HEK293T (cell line): ENCODE measurements around the gene CDC37L1.

Experiments
- CTCF ChIA-PET: fragments of 350-600 bp; formaldehyde crosslinking; extraction: SDS; loops from one replicate; lab custom pipeline; 2021; ENCODE audit warnings: antibody characterized with exemption, inconsistent platforms; lab: Yijun Ruan, JAX
- POLR2A ChIA-PET: fragments of 350-600 bp; formaldehyde crosslinking; extraction: SDS; loops from one replicate; lab custom pipeline; 2020; ENCODE audit warnings: antibody characterized with exemption, inconsistent platforms; lab: Yijun Ruan, JAX
- DNase-seq: peaks from one replicate; pipeline ENCODE4 v3.0.0; 2012; ENCODE audit warnings: mixed read lengths; ENCODE audit errors: extremely low spot score
- ARNT ChIP-seq: fragments of 450-650 bp; IDR thresholded peaks from 2 replicates; pipeline ENCODE4 v1.6.1; 2017; ENCODE audit warnings: mild to moderate bottlenecking
- BHLHE40 ChIP-seq: fragments of 450-650 bp; IDR thresholded peaks from 2 replicates; pipeline ENCODE4 v1.6.1; 2016; ENCODE audit warnings: mild to moderate bottlenecking, moderate library complexity, borderline replicate concordance
- CTBP1 ChIP-seq: fragments of 450-650 bp; IDR thresholded peaks from 2 replicates; pipeline ENCODE4 v1.6.1; 2016; ENCODE audit warnings: borderline replicate concordance
- ELF4 ChIP-seq: fragments of 450-650 bp; IDR thresholded peaks from 2 replicates; pipeline ENCODE4 v1.6.1; 2017; ENCODE audit warnings: antibody characterized with exemption
- FOXA1 ChIP-seq: fragments of 450-650 bp; IDR thresholded peaks from 2 replicates; pipeline ENCODE4 v1.6.1; 2016; ENCODE audit warnings: mild to moderate bottlenecking
- FOXK2 ChIP-seq: fragments of 450-650 bp; IDR thresholded peaks from 2 replicates; pipeline ENCODE4 v1.6.1; 2016; ENCODE audit warnings: mild to moderate bottlenecking
- FOXM1 ChIP-seq: fragments of 450-650 bp; IDR thresholded peaks from 2 replicates; pipeline ENCODE4 v1.6.1; 2017; ENCODE audit warnings: mild to moderate bottlenecking, borderline replicate concordance
- HDGF ChIP-seq: fragments of 450-650 bp; IDR thresholded peaks from 2 replicates; pipeline ENCODE4 v1.6.1; 2017; ENCODE audit warnings: antibody characterized with exemption, borderline replicate concordance
- L3MBTL2 ChIP-seq: fragments of 450-650 bp; conservative IDR thresholded peaks from 2 replicates; pipeline ENCODE4 v1.6.1; 2016; ENCODE audit warnings: mild to moderate bottlenecking
- LEF1 ChIP-seq: fragments of 450-650 bp; IDR thresholded peaks from 2 replicates; pipeline ENCODE4 v1.6.1; 2017; ENCODE audit warnings: mild to moderate bottlenecking, borderline replicate concordance
- NFRKB ChIP-seq: fragments of 450-650 bp; IDR thresholded peaks from 2 replicates; pipeline ENCODE4 v1.6.1; 2016; ENCODE audit warnings: mild to moderate bottlenecking, moderate library complexity
- PKNOX1 ChIP-seq: fragments of 450-650 bp; IDR thresholded peaks from 2 replicates; pipeline ENCODE4 v1.6.1; 2016
- SP1 ChIP-seq: fragments of 450-650 bp; IDR thresholded peaks from 2 replicates; pipeline ENCODE4 v1.6.1; 2017
- SUZ12 ChIP-seq: fragments of 450-650 bp; IDR thresholded peaks from 2 replicates; pipeline ENCODE4 v1.6.1; 2016; ENCODE audit warnings: mild to moderate bottlenecking
- TARDBP ChIP-seq: fragments of 450-650 bp; IDR thresholded peaks from 2 replicates; pipeline ENCODE4 v1.6.1; 2016
- ZNF384 ChIP-seq: fragments of 450-650 bp; IDR thresholded peaks from 2 replicates; pipeline ENCODE4 v1.6.1; 2016

Gene CDC37L1

GRCh38 chr9:4679268-4680172 is at the start of gene CDC37L1:
TSS of gene CDC37L1 (plus strand) at chr9:4679569. CDS start at chr9:4679768, 199 bp downstream.
- ChIA-PET CTCF (interaction anchor here (0.6 to 1.0 kb wide), 3 partner anchors 13 to 66 kb away, joined by 3 read pairs; partner anchors contain the start of gene SPATA6L), POLR2A (interaction anchor here (0.6 to 1.4 kb wide), 10 partner anchors 9 to 1153 kb away, joined by 3 to 14 read pairs (median 4); partner anchors contain the start of genes PLPP6 and SPATA6L)
- DNase-seq: peak; percentile 90
- no peak for TF ChIP-seq SUZ12
- TF ChIP-seq FOXK2: no peak
- peak; percentile 46; the same call in 1 of the 2 replicates for TF ChIP-seq ELF4
- TF ChIP-seq FOXA1: no peak
- TF ChIP-seq SP1: no peak
- no peak for TF ChIP-seq PKNOX1
- TF ChIP-seq BHLHE40: no peak
- TF ChIP-seq ARNT: no peak
- peak; percentile 60 for TF ChIP-seq L3MBTL2

DNA sequence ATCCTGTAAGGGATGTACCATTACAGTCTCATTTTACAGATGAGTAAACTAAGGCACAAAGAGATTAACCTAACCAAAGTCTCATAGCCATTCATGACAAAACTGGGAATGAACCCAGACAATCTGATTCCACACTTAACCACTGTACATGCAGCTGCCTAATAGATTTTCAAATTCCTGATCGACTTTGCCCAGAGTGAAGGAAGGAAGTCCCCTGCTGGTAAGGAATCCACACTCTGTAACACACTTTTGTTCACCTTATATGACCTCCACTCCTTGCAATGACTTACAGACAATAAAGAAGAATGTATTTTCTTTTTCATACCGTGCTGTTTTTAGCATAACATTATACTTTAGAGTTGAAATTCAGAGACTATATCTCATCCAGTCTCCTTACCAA is 48.5 kb upstream of the CDC37L1 start:
- DNase-seq: no peak
- CTCF ChIA-PET: no interaction called here
- POLR2A ChIA-PET: no interaction called here
- TF ChIP-seq ELF4: no peak
- TF ChIP-seq ZNF384: no peak
- no peak for TF ChIP-seq FOXM1
- no peak for TF ChIP-seq CTBP1
- TF ChIP-seq PKNOX1: no peak
- no peak for TF ChIP-seq ARNT
- no peak for TF ChIP-seq FOXK2
- no peak for TF ChIP-seq FOXA1
- no peak for TF ChIP-seq LEF1
- no peak for TF ChIP-seq TARDBP
- no peak for TF ChIP-seq SUZ12

DNA sequence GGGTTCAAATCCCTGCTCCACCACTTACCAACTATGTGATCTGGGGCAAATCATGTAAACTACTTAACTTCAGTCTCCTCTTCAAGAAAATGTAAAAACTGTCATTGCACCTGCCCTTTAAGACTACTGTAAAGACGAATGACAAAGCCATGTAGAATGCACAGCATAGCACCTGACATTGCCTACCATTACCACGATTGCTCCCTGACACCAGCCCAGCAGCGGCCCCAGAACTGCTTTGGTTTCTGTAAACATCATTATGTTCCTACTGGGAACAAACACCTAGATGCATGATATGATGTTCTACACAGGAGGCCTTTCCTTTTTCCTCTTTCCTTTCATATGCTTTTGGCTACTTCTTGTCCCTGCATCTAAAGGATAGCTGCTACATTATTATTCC is 40.4 kb upstream of the CDC37L1 start:
- no peak for DNase-seq
- POLR2A ChIA-PET: no interaction called here
- CTCF ChIA-PET: interaction anchor here (0.6 kb wide), 1 partner anchor 12 kb away, joined by 3 read pairs; no protein-coding TSS in a partner anchor
- TF ChIP-seq SUZ12 (no peak), ARNT (no peak), ELF4 (no peak), HDGF (no peak), NFRKB (no peak), CTBP1 (no peak), BHLHE40 (no peak), FOXK2 (no peak), PKNOX1 (no peak), TARDBP (no peak), FOXM1 (no peak), ZNF384 (no peak), FOXA1 (no peak), SP1 (no peak), L3MBTL2 (no peak), LEF1 (no peak)

GRCh38 chr9:4639420-4639819 is 39.9 kb upstream of the CDC37L1 start:
- ChIA-PET POLR2A (no interaction called here), CTCF (interaction anchor here (0.6 kb wide), 1 partner anchor 11 kb away, joined by 3 read pairs; no protein-coding TSS in a partner anchor)
- no peak for DNase-seq
- no peak for TF ChIP-seq ZNF384
- TF ChIP-seq SP1: no peak

DNA sequence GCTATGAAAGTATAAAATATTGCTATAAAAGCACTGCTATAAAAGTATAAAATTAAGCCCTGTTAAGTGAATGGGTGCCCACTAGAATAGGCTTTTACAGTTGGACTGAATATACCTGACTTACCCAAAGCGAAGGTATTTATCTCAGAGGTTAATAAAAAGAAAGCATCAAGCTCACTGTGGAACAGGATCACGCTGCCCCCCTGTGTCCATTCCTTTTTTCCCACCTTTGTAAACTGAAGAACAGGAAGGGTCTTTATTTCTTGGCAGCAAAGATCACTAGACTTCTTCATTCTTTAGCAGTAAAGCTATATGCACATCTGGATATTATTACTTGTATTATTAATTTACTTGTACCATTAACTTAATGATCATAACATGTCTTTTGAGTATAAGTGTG is 39.3 kb upstream of the CDC37L1 start:
- ChIA-PET CTCF (interaction anchor here (0.6 to 0.9 kb wide), 2 partner anchors 8 to 154 kb away, joined by 3 read pairs; no protein-coding TSS in a partner anchor), POLR2A (no interaction called here)
- DNase-seq: peak; percentile 18
- TF ChIP-seq CTBP1 (no peak), FOXA1 (no peak), ELF4 (no peak), SP1 (no peak), FOXM1 (no peak)

GRCh38 chr9:4642351-4642750 is 37.0 kb upstream of the CDC37L1 start:
- ChIA-PET POLR2A (no interaction called here), CTCF (no interaction called here)
- no peak for DNase-seq
- TF ChIP-seq SUZ12 (no peak), SP1 (no peak), ARNT (no peak), ELF4 (no peak), LEF1 (no peak), HDGF (no peak), NFRKB (no peak), FOXA1 (no peak), L3MBTL2 (no peak), PKNOX1 (no peak), FOXK2 (no peak), CTBP1 (no peak), ZNF384 (no peak), TARDBP (no peak)
